GM20000 (cell line): ENCODE results near the gene TMEM115.

Experiments used
- DNase-seq: peaks from one replicate; pipeline ENCODE4 v3.0.0; 2012; ENCODE audit warnings: low spot score
- TF ChIP-seq, protein P1 (sequence below): IDR thresholded peaks from 2 replicates; pipeline ENCODE4 v1.5.1; 2012; ENCODE audit warnings: mild to moderate bottlenecking, control low read depth; ENCODE audit errors: extremely low read depth, missing control alignments

TMEM115 gene

GRCh38 chr3:50323614-50324199 lies 35.6 kb downstream of the TMEM115 start:
- no peak for DNase-seq
- TF ChIP-seq, protein P1, sequence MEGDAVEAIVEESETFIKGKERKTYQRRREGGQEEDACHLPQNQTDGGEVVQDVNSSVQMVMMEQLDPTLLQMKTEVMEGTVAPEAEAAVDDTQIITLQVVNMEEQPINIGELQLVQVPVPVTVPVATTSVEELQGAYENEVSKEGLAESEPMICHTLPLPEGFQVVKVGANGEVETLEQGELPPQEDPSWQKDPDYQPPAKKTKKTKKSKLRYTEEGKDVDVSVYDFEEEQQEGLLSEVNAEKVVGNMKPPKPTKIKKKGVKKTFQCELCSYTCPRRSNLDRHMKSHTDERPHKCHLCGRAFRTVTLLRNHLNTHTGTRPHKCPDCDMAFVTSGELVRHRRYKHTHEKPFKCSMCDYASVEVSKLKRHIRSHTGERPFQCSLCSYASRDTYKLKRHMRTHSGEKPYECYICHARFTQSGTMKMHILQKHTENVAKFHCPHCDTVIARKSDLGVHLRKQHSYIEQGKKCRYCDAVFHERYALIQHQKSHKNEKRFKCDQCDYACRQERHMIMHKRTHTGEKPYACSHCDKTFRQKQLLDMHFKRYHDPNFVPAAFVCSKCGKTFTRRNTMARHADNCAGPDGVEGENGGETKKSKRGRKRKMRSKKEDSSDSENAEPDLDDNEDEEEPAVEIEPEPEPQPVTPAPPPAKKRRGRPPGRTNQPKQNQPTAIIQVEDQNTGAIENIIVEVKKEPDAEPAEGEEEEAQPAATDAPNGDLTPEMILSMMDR = no peak

DNA sequence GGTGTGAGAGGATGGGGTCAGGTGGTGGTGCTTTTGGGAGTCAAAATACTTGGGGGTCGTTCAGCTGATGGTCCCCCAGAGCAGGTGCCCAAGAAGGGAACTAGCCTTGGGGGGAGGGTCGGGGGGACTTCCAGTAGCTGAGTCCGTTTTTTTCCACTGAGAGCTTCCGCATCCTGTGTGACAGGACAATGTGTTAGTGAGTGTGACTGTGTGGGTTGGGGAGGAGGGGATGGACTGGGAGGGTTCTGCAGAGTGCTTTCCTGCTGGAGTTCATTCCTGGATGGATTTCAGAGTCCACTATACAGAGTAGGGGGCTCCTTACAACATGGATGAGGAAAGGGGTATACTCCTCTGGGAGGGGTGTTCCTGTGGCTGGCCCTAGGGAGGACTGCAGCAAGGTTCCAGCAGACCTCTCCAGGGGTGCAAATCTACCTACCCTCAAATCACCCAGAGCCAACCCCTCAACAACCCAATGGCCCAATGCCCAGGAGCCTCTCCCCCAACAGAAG lies 36.2 kb downstream of the TMEM115 start:
- DNase-seq = no peak
- TF ChIP-seq, protein P1 = no peak

DNA sequence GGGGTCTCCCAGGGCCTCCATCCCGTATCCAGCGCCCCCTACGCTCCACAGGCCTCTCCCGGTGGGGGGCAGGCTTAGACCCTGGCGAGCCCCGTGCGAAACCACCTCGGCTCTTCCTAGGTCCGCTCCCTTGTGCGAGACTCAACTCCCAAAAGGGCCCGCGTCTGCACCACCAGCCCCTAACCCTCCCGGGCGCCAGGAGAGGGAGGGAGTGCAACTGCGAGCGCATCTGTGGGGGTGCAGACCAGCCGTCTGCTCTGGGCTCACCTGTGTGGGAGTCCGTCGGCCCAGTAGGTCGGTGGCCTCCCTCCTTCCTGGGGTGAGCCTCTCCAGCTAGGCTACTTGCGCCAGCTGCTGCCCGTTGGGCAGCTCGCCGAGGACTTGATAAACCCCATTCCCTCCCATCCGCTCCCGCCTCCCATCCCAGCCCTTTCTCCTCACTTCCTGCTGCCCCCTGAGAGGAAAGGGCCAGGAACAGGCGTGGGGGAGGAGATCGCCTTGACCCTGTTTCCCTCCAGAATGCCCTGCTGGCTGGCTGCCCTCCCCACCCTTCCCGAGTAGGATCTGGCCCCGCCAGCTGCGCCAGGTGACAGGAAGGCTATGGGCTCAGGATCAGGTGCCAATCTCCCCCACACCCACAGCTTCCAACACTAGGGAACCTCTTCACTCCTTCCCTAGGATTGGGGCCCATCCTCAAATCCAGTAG lies 36.8 kb downstream of the TMEM115 start, which contains the start of gene HYAL2:
Gene HYAL2, minus strand, starts transcription at position 360 of the 706 bp plus-strand sequence. CDS start 2,256 bp downstream, outside the sequence.
- no peak for DNase-seq
- TF ChIP-seq, protein P1 = no peak

DNA sequence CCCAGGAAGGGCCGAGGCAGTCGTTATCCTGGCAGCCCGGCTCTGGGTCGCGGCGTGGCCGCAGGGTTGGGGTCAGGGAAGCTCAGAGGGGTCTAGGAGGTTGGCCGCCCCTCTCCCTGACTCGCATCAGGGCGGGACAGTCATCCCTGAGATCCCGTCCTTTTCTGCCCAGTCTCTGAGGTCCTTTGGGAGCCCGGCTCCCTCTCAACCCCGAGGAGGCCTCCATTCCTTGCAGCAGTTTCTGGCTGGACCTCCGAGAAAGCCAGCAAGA lies 37.3 kb downstream of the TMEM115 start:
- TF ChIP-seq, protein P1 = no peak
- DNase-seq = no peak

GRCh38 chr3:50321336-50322114 lies 37.8 kb downstream of the TMEM115 start:
- TF ChIP-seq, protein P1 = peak; percentile 19
- peak; percentile 94 for DNase-seq

- TF ChIP-seq, protein P1 = no peak
- DNase-seq = peak; percentile 90
Observed at GRCh38 chr3:50320853-50321335, 38.4 kb downstream of the TMEM115 start.
